ENCODE data around the gene ANKS1A.

- no peak for TF ChIP-seq ZNF391 (tag by site-specific recombination; IDR thresholded peaks at IDR 0.05; ENCODE audit: borderline replicate concordance, low read depth)
- no peak for TF ChIP-seq ZNF792 (tag by site-specific recombination; IDR thresholded peaks at IDR 0.05)
- no peak for TF ChIP-seq CTCF (tag by site-specific recombination; IDR thresholded peaks at IDR 0.05)
- no peak for TF ChIP-seq ZNF350 (tag by site-specific recombination; IDR thresholded peaks at IDR 0.05)
- no peak for TF ChIP-seq MZF1 (tag by site-specific recombination; IDR thresholded peaks at IDR 0.05; ENCODE audit: borderline replicate concordance)
- no peak for TF ChIP-seq PRDM2 (tag by site-specific recombination; IDR thresholded peaks at IDR 0.05; ENCODE audit: borderline replicate concordance)
- no peak for TF ChIP-seq PBX3 (CRISPR knock-in tag; IDR thresholded peaks at IDR 0.05)
- TF ChIP-seq ZNF274 (IDR thresholded peaks at IDR 0.05; ENCODE audit: low read length): no peak
- no peak for TF ChIP-seq ZNF274 (tag by site-specific recombination; IDR thresholded peaks at IDR 0.05; ENCODE audit: borderline replicate concordance)
- TF ChIP-seq ZBTB49 (tag by site-specific recombination; IDR thresholded peaks at IDR 0.05; ENCODE audit: low read depth): no peak
- TF ChIP-seq MYNN (tag by site-specific recombination; IDR thresholded peaks at IDR 0.05; ENCODE audit: borderline replicate concordance): no peak
These were observed 172.1 kb downstream of the ANKS1A start for GRCh38 chr6:35061102-35061615.

All from HEK293 (cell line).